OCI-LY3 (cell line): ENCODE data around the gene DENND2A.
"Not testable (repeated sequence)": the region's sequence is repeated elsewhere in the genome, so short reads cannot be mapped to it uniquely, and the experiment has no call there.

Experiments used
- EZH2phosphoT487 ChIP-seq: fragments of 200-600 bp; shearing (Covaris generic); IDR thresholded peaks from 2 replicates; pipeline ENCODE4 v1.6.1; 2018; ENCODE audit warnings: antibody characterized with exemption, mixed run types, low read depth
- TF ChIP-seq, protein P1 (sequence below): fragments of 200-600, 300-600 bp; sonication (generic); IDR thresholded peaks from 2 replicates; pipeline ENCODE4 v1.5.1; 2014; ENCODE audit warnings: antibody characterized with exemption, low read length, low read depth

DNA sequence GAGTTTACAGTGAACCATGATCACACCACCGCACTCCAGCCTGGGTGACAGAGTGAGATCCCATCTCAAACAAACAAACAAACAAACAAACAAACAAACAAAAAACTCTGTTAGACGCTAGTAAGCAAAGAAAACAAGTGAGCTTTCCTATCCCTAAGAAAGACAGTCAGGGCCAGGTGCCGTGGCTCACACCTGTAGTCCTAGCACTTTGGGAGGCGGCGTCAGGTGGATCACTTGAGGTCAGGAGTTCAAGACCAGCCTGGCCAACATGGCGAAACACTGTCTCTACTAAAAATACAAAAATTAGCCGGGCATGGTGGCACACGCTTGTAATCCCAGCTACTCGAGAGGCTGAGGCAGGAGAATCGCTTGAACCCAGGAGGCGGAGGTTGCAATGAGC lies 36.3 kb upstream of the DENND2A start:
- TF ChIP-seq, protein P1, sequence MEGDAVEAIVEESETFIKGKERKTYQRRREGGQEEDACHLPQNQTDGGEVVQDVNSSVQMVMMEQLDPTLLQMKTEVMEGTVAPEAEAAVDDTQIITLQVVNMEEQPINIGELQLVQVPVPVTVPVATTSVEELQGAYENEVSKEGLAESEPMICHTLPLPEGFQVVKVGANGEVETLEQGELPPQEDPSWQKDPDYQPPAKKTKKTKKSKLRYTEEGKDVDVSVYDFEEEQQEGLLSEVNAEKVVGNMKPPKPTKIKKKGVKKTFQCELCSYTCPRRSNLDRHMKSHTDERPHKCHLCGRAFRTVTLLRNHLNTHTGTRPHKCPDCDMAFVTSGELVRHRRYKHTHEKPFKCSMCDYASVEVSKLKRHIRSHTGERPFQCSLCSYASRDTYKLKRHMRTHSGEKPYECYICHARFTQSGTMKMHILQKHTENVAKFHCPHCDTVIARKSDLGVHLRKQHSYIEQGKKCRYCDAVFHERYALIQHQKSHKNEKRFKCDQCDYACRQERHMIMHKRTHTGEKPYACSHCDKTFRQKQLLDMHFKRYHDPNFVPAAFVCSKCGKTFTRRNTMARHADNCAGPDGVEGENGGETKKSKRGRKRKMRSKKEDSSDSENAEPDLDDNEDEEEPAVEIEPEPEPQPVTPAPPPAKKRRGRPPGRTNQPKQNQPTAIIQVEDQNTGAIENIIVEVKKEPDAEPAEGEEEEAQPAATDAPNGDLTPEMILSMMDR: not testable (repeated sequence)
- not testable (repeated sequence) for TF ChIP-seq EZH2phosphoT487
